Skeletal muscle tissue (tissue), 4 donors: Measurements from ENCODE around the gene RNU7-1. TPM values are rescaled to one million over a fixed set of nuclear protein-coding genes. Genes with fewer than 3 reads are reported as not detected.

Source experiments
- H3K27ac ChIP-seq: one replicate; pipeline ENCODE4 v1.7.0; 2013; ENCODE audit warnings: mild to moderate bottlenecking, low read depth, low read length, inconsistent platforms
- H3K27me3 ChIP-seq, 3 donors: one replicate each; pipeline ENCODE4 v1.7.0; 2013; ENCODE audit warnings: low read length in 3 of 3; ENCODE audit not compliant: control insufficient read depth in 3 of 3, insufficient read depth in 3 of 3
- H3K36me3 ChIP-seq, 3 donors: one replicate each; pipeline ENCODE4 v1.7.0; 2013; ENCODE audit warnings: low read length in 3 of 3; ENCODE audit not compliant: control insufficient read depth in 3 of 3, insufficient read depth in 3 of 3
- H3K4me1 ChIP-seq, 3 donors: one replicate each; pipeline ENCODE4 v1.7.0; 2013; ENCODE audit warnings: low read length in 3 of 3, mild to moderate bottlenecking in 3 of 3; ENCODE audit not compliant: control insufficient read depth in 3 of 3, insufficient read depth in 3 of 3
- H3K4me3 ChIP-seq, 3 donors: one replicate each; pipeline ENCODE4 v1.7.0; 2013; ENCODE audit warnings: low read length in 3 of 3
- H3K9ac ChIP-seq, 3 donors: one replicate each; pipeline ENCODE4 v1.7.0; 2013; ENCODE audit warnings: low read length in 3 of 3, mild to moderate bottlenecking in 3 of 3, moderate library complexity in 2 of 3, low read depth in 1 of 3
- H3K9me3 ChIP-seq, 3 donors: one replicate each; pipeline ENCODE4 v1.7.0; 2013; ENCODE audit warnings: low read length in 3 of 3; ENCODE audit not compliant: control insufficient read depth in 3 of 3
- total RNA-seq: library from RNA; depleted of rRNA; stranded (reverse); fragments of >200 nt; gene quantifications from one replicate; pipeline ENCODE4 v1.2.3, GENCODE V29; 2014
- donor health status: Osteomylitis.

RNU7-1 gene
- total RNA-seq, 1 donor from 2014 or later: not detected

- no peaks in the 10 kb centered on the region for H3K27me3 ChIP-seq
- no peaks in the 10 kb centered on the region for H3K9me3 ChIP-seq
- peak overlapping the region; percentile 50 to 73 (median 55) for H3K9ac ChIP-seq
- peaks cover 47 to 51% (median 48%) of the 10 kb centered on the region in 3 donors for H3K4me1 ChIP-seq
- H3K36me3 ChIP-seq: peaks cover 32 to 43% (median 37%) of the 10 kb centered on the region in 3 donors
- no peak overlapping the region for H3K4me3 ChIP-seq
- H3K27ac ChIP-seq: peak overlapping the region; percentile 74
Measured at GRCh38 chr12:6964605-6965025, 21.0 kb downstream of the RNU7-1 start.

- Histone ChIP-seq H3K4me3 (no peak overlapping the region), H3K27ac (peak overlapping the region; percentile 74), H3K36me3 (peaks cover 32 to 43% (median 40%) of the 10 kb centered on the region in 3 donors), H3K9ac (peak overlapping the region; percentile 50 to 73 (median 55)), H3K4me1 (peaks cover 47 to 51% (median 51%) of the 10 kb centered on the region in 3 donors), H3K9me3 (no peaks in the 10 kb centered on the region), H3K27me3 (no peaks in the 10 kb centered on the region)
Measured at GRCh38 chr12:6965026-6965661, 21.5 kb downstream of the RNU7-1 start.

- Histone ChIP-seq H3K27me3 (no peaks in the 10 kb centered on the region), H3K4me3 (no peak overlapping the region), H3K36me3 (peaks cover 32 to 43% (median 42%) of the 10 kb centered on the region in 3 donors), H3K27ac (peak overlapping the region; percentile 74), H3K4me1 (peaks cover 42 to 47% (median 45%) of the 10 kb centered on the region in 3 donors), H3K9ac (no peak overlapping the region), H3K9me3 (no peaks in the 10 kb centered on the region)
Measured at GRCh38 chr12:6965714-6966113, 22.1 kb downstream of the RNU7-1 start.

- no peak overlapping the region for H3K27ac ChIP-seq
- no peaks in the 10 kb centered on the region for H3K9me3 ChIP-seq
- peaks cover 32 to 43% (median 42%) of the 10 kb centered on the region in 3 donors for H3K36me3 ChIP-seq
- H3K27me3 ChIP-seq: no peaks in the 10 kb centered on the region
- H3K4me3 ChIP-seq: no peak overlapping the region
- H3K4me1 ChIP-seq: peaks cover 36 to 45% (median 42%) of the 10 kb centered on the region in 3 donors
- no peak overlapping the region for H3K9ac ChIP-seq
Measured at GRCh38 chr12:6966351-6966750, 22.7 kb downstream of the RNU7-1 start.

GRCh38 chr12:6967651-6968100 lies 24.1 kb downstream of the RNU7-1 start:
- Histone ChIP-seq H3K4me1 (peaks cover 25 to 44% (median 38%) of the 10 kb centered on the region in 3 donors), H3K27ac (no peak overlapping the region), H3K9me3 (no peaks in the 10 kb centered on the region), H3K36me3 (peaks cover 32 to 43% (median 42%) of the 10 kb centered on the region in 3 donors), H3K4me3 (no peak overlapping the region), H3K27me3 (no peaks in the 10 kb centered on the region), H3K9ac (no peak overlapping the region)

GRCh38 chr12:6968426-6968825 lies 24.8 kb downstream of the RNU7-1 start:
- H3K27ac ChIP-seq: no peak overlapping the region
- peaks cover 25 to 46% (median 38%) of the 10 kb centered on the region in 3 donors for H3K4me1 ChIP-seq
- peak overlapping the region in 2 of 3 donors; percentile 8 to 97 for H3K9ac ChIP-seq
- no peaks in the 10 kb centered on the region for H3K9me3 ChIP-seq
- peaks cover 32 to 43% (median 42%) of the 10 kb centered on the region in 3 donors for H3K36me3 ChIP-seq
- H3K4me3 ChIP-seq: peak overlapping the region in 1 of 3 donors; percentile 100
- no peaks in the 10 kb centered on the region for H3K27me3 ChIP-seq

- Histone ChIP-seq H3K27ac (peak overlapping the region; percentile 89), H3K36me3 (peaks cover 43 to 54% (median 47%) of the 10 kb centered on the region in 3 donors), H3K4me3 (peak overlapping the region; percentile 89 to 100 (median 94)), H3K9ac (peak overlapping the region; percentile 87 to 97 (median 95)), H3K4me1 (peaks cover 19 to 41% (median 27%) of the 10 kb centered on the region in 3 donors), H3K9me3 (no peaks in the 10 kb centered on the region), H3K27me3 (no peaks in the 10 kb centered on the region)
Measured at GRCh38 chr12:6970096-6970527, 26.5 kb downstream of the RNU7-1 start.

- no peaks in the 10 kb centered on the region for H3K27me3 ChIP-seq
- no peak overlapping the region for H3K4me3 ChIP-seq
- H3K9me3 ChIP-seq: no peaks in the 10 kb centered on the region
- H3K9ac ChIP-seq: no peak overlapping the region
- H3K36me3 ChIP-seq: peaks cover 43 to 52% (median 50%) of the 10 kb centered on the region in 3 donors
- no peak overlapping the region for H3K27ac ChIP-seq
- peaks cover 10 to 28% (median 14%) of the 10 kb centered on the region in 3 donors for H3K4me1 ChIP-seq
Measured at GRCh38 chr12:6974180-6974579, 30.6 kb downstream of the RNU7-1 start.

- Histone ChIP-seq H3K36me3 (peaks cover 49 to 64% (median 60%) of the 10 kb centered on the region in 3 donors), H3K9me3 (no peaks in the 10 kb centered on the region), H3K9ac (no peak overlapping the region), H3K4me1 (peaks cover 3 to 20% (median 8%) of the 10 kb centered on the region in 3 donors), H3K4me3 (no peak overlapping the region), H3K27me3 (no peaks in the 10 kb centered on the region), H3K27ac (no peak overlapping the region)
Measured at GRCh38 chr12:6975297-6976032, 31.8 kb downstream of the RNU7-1 start.

GRCh38 chr12:6977653-6978052 lies 34.0 kb downstream of the RNU7-1 start:
- Histone ChIP-seq H3K9me3 (no peaks in the 10 kb centered on the region), H3K9ac (no peak overlapping the region), H3K4me3 (no peak overlapping the region), H3K27ac (no peak overlapping the region), H3K4me1 (peaks cover 0 to 2% (median 0%) of the 10 kb centered on the region in 3 donors), H3K36me3 (peaks cover 68 to 85% (median 82%) of the 10 kb centered on the region in 3 donors), H3K27me3 (no peaks in the 10 kb centered on the region)
